ENCODE results near the gene DIP2A. TPM values are rescaled to one million over a fixed set of nuclear protein-coding genes. Genes with fewer than 3 reads are reported as not detected.

The DIP2A gene
- total and polyA plus RNA-seq, 2 of the 8 experiments (the other 6 are each of a cell fraction or from before 2014, with no cell fraction given) = 16.0 to 27.1 TPM

DNA sequence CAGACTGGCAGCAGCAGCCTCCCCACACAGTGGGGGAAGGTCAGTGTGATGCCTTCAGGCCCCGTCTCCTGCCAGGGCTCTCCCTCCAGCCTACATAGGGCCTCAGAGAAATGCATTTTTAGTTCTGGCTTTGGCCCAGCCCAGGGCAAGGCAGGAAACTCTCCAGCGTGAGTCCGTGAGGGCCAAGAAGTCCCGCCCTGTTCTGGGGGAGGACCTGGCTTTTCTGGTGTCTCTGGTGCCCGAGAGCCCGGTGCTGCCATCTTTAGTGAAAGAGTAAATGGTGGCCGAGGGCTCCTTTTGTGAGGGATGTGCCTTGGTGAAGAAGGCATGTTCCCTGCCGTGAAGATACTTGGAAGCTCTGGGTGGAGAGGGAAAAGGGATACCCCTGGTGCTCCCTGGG is 14.8 kb upstream of the DIP2A start:
- no peak overlapping the region for H3K9ac ChIP-seq (replicated peaks in 1 of 4; ENCODE audit: extremely low read depth in 1 of 4, low read depth in 3 of 4, low read length in 3 of 4)
- H4K8ac ChIP-seq (ENCODE audit: extremely low read depth, insufficient read depth, low read length) = peak overlapping the region; percentile 60; the same call in 1 of the 2 replicates
- H2AK5ac ChIP-seq (ENCODE audit: low read depth, low read length) = no peak overlapping the region
- H2BK20ac ChIP-seq (ENCODE audit: low read length) = no peak overlapping the region
- FAIRE-seq (no peak), DNase-seq (ENCODE audit: low read depth in 1 of 2, low spot score in 2 of 2) (no peak)
- H3K9me3 ChIP-seq (ENCODE audit: insufficient read depth in 2 of 2, low read depth in 1 of 2, low read length in 1 of 2) = no peaks in the 10 kb centered on the region
- no peak overlapping the region for H2AFZ ChIP-seq (ENCODE audit: low read length)
- CTCF ChIA-PET (ENCODE audit: partially characterized antibody) = no interaction called here
- POLR2A ChIA-PET (ENCODE audit: partially characterized antibody) = interaction anchor here (1.9 kb wide), 1 partner anchor 12 kb away, joined by 7 read pairs; no protein-coding TSS in a partner anchor
- H4K20me1 ChIP-seq (replicated peaks in 1 of 2; ENCODE audit: control insufficient read depth in 1 of 2, insufficient read depth in 2 of 2, low read length in 2 of 2) = no peaks in the 10 kb centered on the region
- H3K23me2 ChIP-seq (ENCODE audit: low read depth, low read length) = no peaks in the 10 kb centered on the region
- H3K4ac ChIP-seq (replicated peaks; ENCODE audit: insufficient read length, low read depth, low read length) = no peak overlapping the region
- no peak overlapping the region for H2BK12ac ChIP-seq (ENCODE audit: low read depth, low read length)
- no peaks in the 10 kb centered on the region for H3K79me1 ChIP-seq (ENCODE audit: low read depth, low read length)
- no peaks in the 10 kb centered on the region for H3K79me2 ChIP-seq (ENCODE audit: control insufficient read depth in 1 of 2, insufficient read depth in 2 of 2, low read length in 2 of 2)
- H2BK120ac ChIP-seq (replicated peaks; ENCODE audit: low read depth, low read length) = no peak overlapping the region
- H2BK15ac ChIP-seq (ENCODE audit: low read length) = no peak overlapping the region
- H3K27ac ChIP-seq (ENCODE audit: low read depth, low read length) = no peak overlapping the region
- no peak overlapping the region for H4K5ac ChIP-seq (ENCODE audit: insufficient read length, low read depth, low read length)
- H3K23ac ChIP-seq (ENCODE audit: insufficient read length) = no peak overlapping the region
- H3K4me1 ChIP-seq (replicated peaks in 1 of 4; ENCODE audit: control insufficient read depth in 3 of 4, insufficient read depth in 4 of 4, low read length in 3 of 4) = peaks cover 0 to 5% (median 2%) of the 10 kb centered on the region in 4 experiments; a peak in 4 of 7 replicates
- no peak overlapping the region for H3K56ac ChIP-seq (replicated peaks; ENCODE audit: insufficient read length, low read depth, low read length)
- H4K91ac ChIP-seq (replicated peaks; ENCODE audit: insufficient read length, low read length) = no peak overlapping the region
- no peak for TF ChIP-seq CTBP2 (IDR thresholded peaks at IDR 0.05; ENCODE audit: borderline replicate concordance, insufficient read depth, insufficient read length, low read length)
- TF ChIP-seq BACH1 (IDR thresholded peaks at IDR 0.05; ENCODE audit: low read length) = no peak
- no peak for TF ChIP-seq CBX5 (IDR thresholded peaks at IDR 0.05; ENCODE audit: low read depth, low read length)
- no peak for TF ChIP-seq CHD1 (IDR thresholded peaks at IDR 0.05; ENCODE audit: low read depth, low read length)
- TF ChIP-seq HDAC6 (IDR thresholded peaks at IDR 0.05; ENCODE audit: low read depth, low read length) = no peak
- H2BK5ac ChIP-seq (ENCODE audit: low read depth, low read length) = no peak overlapping the region
- H3K4me3 ChIP-seq (ENCODE audit: extremely low read depth in 1 of 4, insufficient read depth in 2 of 4, low read depth in 3 of 4, low read length in 4 of 4) = no peak overlapping the region
- H3K27me3 ChIP-seq (replicated peaks in 1 of 4; ENCODE audit: control insufficient read depth in 3 of 4, extremely low read depth in 1 of 4, insufficient read depth in 3 of 4, low read length in 3 of 4) = no peaks in the 10 kb centered on the region
- 92% methylated on average over 8 of the region's 8 CpGs; no CpG with 5 or more reads in 1 of the 2 experiments for WGBS, 2 experiments (ENCODE audit: extremely low coverage in 1 of 2, insufficient coverage in 1 of 2, insufficient read length in 1 of 2, insufficient replicate concordance in 2 of 2, low coverage in 1 of 2, low lambda C conversion rate in 2 of 2, missing lambda C conversion rate in 1 of 2)
- H3K18ac ChIP-seq (ENCODE audit: extremely low read depth, low read length) = no peak overlapping the region
- no peak overlapping the region for H3K4me2 ChIP-seq (ENCODE audit: insufficient read depth in 1 of 2, low read depth in 2 of 2, low read length in 2 of 2)
- peaks cover 12 to 50% (median 27%) of the 10 kb centered on the region in 4 experiments; a peak in 7 of 8 replicates for H3K36me3 ChIP-seq (ENCODE audit: control insufficient read depth in 2 of 4, insufficient read depth in 4 of 4, low read length in 3 of 4)
- H3K14ac ChIP-seq (ENCODE audit: insufficient read length) = no peak overlapping the region
